PC-9 (cell line): ENCODE data around the gene SYF2.

ENCODE experiments used
- EZH2 ChIP-seq: fragments of 200-600 bp; sonication (generic); IDR thresholded peaks from 2 replicates; pipeline ENCODE4 v1.8.0; 2017; ENCODE audit warnings: antibody characterized with exemption, low read depth
- TF ChIP-seq, protein P1 (sequence below): fragments of 200-600 bp; sonication (generic); conservative IDR thresholded peaks from 2 replicates; pipeline ENCODE4 v1.6.1; 2017; ENCODE audit warnings: mixed run types, antibody characterized with exemption, mild to moderate bottlenecking, moderate library complexity

GRCh38 chr1:25217015-25217414 is 15.3 kb downstream of the SYF2 start:
- TF ChIP-seq, protein P1, sequence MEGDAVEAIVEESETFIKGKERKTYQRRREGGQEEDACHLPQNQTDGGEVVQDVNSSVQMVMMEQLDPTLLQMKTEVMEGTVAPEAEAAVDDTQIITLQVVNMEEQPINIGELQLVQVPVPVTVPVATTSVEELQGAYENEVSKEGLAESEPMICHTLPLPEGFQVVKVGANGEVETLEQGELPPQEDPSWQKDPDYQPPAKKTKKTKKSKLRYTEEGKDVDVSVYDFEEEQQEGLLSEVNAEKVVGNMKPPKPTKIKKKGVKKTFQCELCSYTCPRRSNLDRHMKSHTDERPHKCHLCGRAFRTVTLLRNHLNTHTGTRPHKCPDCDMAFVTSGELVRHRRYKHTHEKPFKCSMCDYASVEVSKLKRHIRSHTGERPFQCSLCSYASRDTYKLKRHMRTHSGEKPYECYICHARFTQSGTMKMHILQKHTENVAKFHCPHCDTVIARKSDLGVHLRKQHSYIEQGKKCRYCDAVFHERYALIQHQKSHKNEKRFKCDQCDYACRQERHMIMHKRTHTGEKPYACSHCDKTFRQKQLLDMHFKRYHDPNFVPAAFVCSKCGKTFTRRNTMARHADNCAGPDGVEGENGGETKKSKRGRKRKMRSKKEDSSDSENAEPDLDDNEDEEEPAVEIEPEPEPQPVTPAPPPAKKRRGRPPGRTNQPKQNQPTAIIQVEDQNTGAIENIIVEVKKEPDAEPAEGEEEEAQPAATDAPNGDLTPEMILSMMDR = no peak
- TF ChIP-seq EZH2 = no peak
